Measurements from ENCODE around the gene NAP1L4.

- TF ChIP-seq EZH2 (IDR thresholded peaks at IDR 0.05) (no peak), MAX (IDR thresholded peaks at IDR 0.05) (no peak)
These were observed 48.8 kb upstream of the NAP1L4 start for GRCh38 chr11:3040881-3041280.

All from HCT116 (cell line).